Vagina (tissue), 2 donors: ENCODE results near the gene VIPR2.

ENCODE experiments used
- POLR2A ChIP-seq, 2 donors: fragments of 450-650 bp; IDR thresholded peaks; one replicate each; pipeline ENCODE4 v1.6.1; 2017; ENCODE audit warnings: antibody characterized with exemption in 2 of 2, mild to moderate bottlenecking in 2 of 2, moderate library complexity in 2 of 2
- POLR2AphosphoS5 ChIP-seq, 2 donors: sonication (generic); formaldehyde crosslinking; IDR thresholded peaks; one replicate each; pipeline ENCODE4 v1.9.0; 2017; ENCODE audit warnings: antibody characterized with exemption in 2 of 2, mild to moderate bottlenecking in 2 of 2, low read depth in 1 of 2; ENCODE audit not compliant: insufficient read depth in 1 of 2
- TF ChIP-seq, protein P1 (sequence below), 3 experiments: fragments of 450-650 bp in 2 of 3; fragments of 200-600 bp in 1 of 3; sonication (generic) in 1 of 3; IDR thresholded peaks; one replicate each; pipeline ENCODE4 v1.5.1; 2017 to 2019; ENCODE audit warnings: antibody characterized with exemption in 3 of 3, mild to moderate bottlenecking in 2 of 3, moderate library complexity in 2 of 3

GRCh38 chr7:159160450-159160849 is 15.8 kb upstream of the VIPR2 start:
- TF ChIP-seq, protein P1, sequence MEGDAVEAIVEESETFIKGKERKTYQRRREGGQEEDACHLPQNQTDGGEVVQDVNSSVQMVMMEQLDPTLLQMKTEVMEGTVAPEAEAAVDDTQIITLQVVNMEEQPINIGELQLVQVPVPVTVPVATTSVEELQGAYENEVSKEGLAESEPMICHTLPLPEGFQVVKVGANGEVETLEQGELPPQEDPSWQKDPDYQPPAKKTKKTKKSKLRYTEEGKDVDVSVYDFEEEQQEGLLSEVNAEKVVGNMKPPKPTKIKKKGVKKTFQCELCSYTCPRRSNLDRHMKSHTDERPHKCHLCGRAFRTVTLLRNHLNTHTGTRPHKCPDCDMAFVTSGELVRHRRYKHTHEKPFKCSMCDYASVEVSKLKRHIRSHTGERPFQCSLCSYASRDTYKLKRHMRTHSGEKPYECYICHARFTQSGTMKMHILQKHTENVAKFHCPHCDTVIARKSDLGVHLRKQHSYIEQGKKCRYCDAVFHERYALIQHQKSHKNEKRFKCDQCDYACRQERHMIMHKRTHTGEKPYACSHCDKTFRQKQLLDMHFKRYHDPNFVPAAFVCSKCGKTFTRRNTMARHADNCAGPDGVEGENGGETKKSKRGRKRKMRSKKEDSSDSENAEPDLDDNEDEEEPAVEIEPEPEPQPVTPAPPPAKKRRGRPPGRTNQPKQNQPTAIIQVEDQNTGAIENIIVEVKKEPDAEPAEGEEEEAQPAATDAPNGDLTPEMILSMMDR (IDR thresholded peaks at IDR 0.05), result no peak
- no peak for TF ChIP-seq POLR2AphosphoS5 (IDR thresholded peaks at IDR 0.05; ENCODE audit: insufficient read depth in 1 of 2, low read depth in 1 of 2)
- no peak for TF ChIP-seq POLR2A (IDR thresholded peaks at IDR 0.05)
